Renal cortex interstitium (tissue), 11 donors: Measurements from ENCODE around the gene IQGAP1. TPM values are rescaled to one million over a fixed set of nuclear protein-coding genes. Genes with fewer than 3 reads are reported as not detected.

Experiments
- DNase-seq, 11 donors: peaks; one replicate each; pipeline ENCODE4 v3.0.0-alpha.2; 2013; ENCODE audit warnings: low read depth in 9 of 11, low spot score in 4 of 11; ENCODE audit errors: extremely low read depth in 1 of 11
- polyA plus RNA-seq, 3 donors: library from polyadenylated mRNA; unstranded; fragments of 120-200 nt; gene quantifications; one replicate each; pipeline ENCODE4 v1.2.1, GENCODE V29; 2013; ENCODE audit not compliant: insufficient read length in 3 of 3

The IQGAP1 gene
- polyA plus RNA-seq, 3 donors = 150 to 171 (median 154) TPM

GRCh38 chr15:90422043-90422442 lies 34.0 kb downstream of the IQGAP1 start:
- DNase-seq = no peak

GRCh38 chr15:90422936-90423335 lies 34.9 kb downstream of the IQGAP1 start:
- no peak for DNase-seq

GRCh38 chr15:90423801-90424319 lies 35.8 kb downstream of the IQGAP1 start:
- no peak for DNase-seq

- DNase-seq = no peak
Observed at GRCh38 chr15:90425726-90426346, 37.8 kb downstream of the IQGAP1 start.

- DNase-seq = no peak
Observed at GRCh38 chr15:90427185-90427584, 39.1 kb downstream of the IQGAP1 start.

GRCh38 chr15:90432253-90432652 lies 44.2 kb downstream of the IQGAP1 start:
- no peak for DNase-seq

GRCh38 chr15:90435652-90436337 lies 47.8 kb downstream of the IQGAP1 start:
- no peak for DNase-seq

GRCh38 chr15:90436952-90437351 lies 48.9 kb downstream of the IQGAP1 start:
- DNase-seq = no peak

- no peak for DNase-seq
Observed at GRCh38 chr15:90437516-90437915, 49.5 kb downstream of the IQGAP1 start.

GRCh38 chr15:90439946-90440345 lies 51.9 kb downstream of the IQGAP1 start:
- DNase-seq = no peak

GRCh38 chr15:90441027-90441426 lies 53.0 kb downstream of the IQGAP1 start:
- DNase-seq = no peak

GRCh38 chr15:90442423-90442822 lies 54.4 kb downstream of the IQGAP1 start:
- DNase-seq = no peak

- DNase-seq = no peak
Observed at GRCh38 chr15:90449206-90449735, 61.2 kb downstream of the IQGAP1 start.

GRCh38 chr15:90451053-90451850 lies 63.2 kb downstream of the IQGAP1 start:
- DNase-seq = no peak

GRCh38 chr15:90456236-90456635 lies 68.2 kb downstream of the IQGAP1 start:
- DNase-seq = no peak

GRCh38 chr15:90458061-90458460 lies 70.0 kb downstream of the IQGAP1 start:
- no peak for DNase-seq

- DNase-seq = no peak
Observed at GRCh38 chr15:90459368-90459767, 71.3 kb downstream of the IQGAP1 start.

GRCh38 chr15:90460142-90460824 lies 72.2 kb downstream of the IQGAP1 start:
- no peak for DNase-seq

- no peak for DNase-seq
Observed at GRCh38 chr15:90463381-90463780, 75.3 kb downstream of the IQGAP1 start.
